WTC11 (cell line): ENCODE measurements around the gene RGMB.

Source experiments
- CREB1 ChIP-seq: sonication (generic); formaldehyde crosslinking; IDR thresholded peaks from 2 replicates; pipeline ENCODE4 v1.8.0; 2023; ENCODE audit warnings: mild to moderate bottlenecking, missing genetic modification reagents
- CTCF ChIP-seq: fragments of 200-600 bp; IDR thresholded peaks from 2 replicates; pipeline ENCODE4 v1.8.0; 2022; ENCODE audit warnings: antibody characterized with exemption
- E2F1 ChIP-seq: sonication (generic); formaldehyde crosslinking; IDR thresholded peaks from 2 replicates; pipeline ENCODE4 v1.8.0; 2022; ENCODE audit warnings: mild to moderate bottlenecking, missing genetic modification reagents
- ELF4 ChIP-seq: sonication (generic); formaldehyde crosslinking; IDR thresholded peaks from 2 replicates; pipeline ENCODE4 v1.8.1; 2022; ENCODE audit warnings: low read depth, mild to moderate bottlenecking, moderate library complexity, missing genetic modification reagents
- NR3C1 ChIP-seq: sonication (generic); formaldehyde crosslinking; conservative IDR thresholded peaks from 2 replicates; pipeline ENCODE4 v1.8.1; 2023; ENCODE audit warnings: low read depth, mild to moderate bottlenecking, missing genetic modification reagents
- SP1 ChIP-seq: sonication (generic); formaldehyde crosslinking; conservative IDR thresholded peaks from 2 replicates; pipeline ENCODE4 v1.8.1; 2022; ENCODE audit warnings: missing genetic modification reagents
- TEAD4 ChIP-seq: sonication (generic); formaldehyde crosslinking; IDR thresholded peaks from 2 replicates; pipeline ENCODE4 v1.8.0; 2022; ENCODE audit warnings: mild to moderate bottlenecking, missing genetic modification reagents
- ZNF671 ChIP-seq: fragments of 250-450 bp; sonication (Bioruptor Pico); IDR thresholded peaks from 2 replicates; pipeline ENCODE4 v1.8.0; 2021; ENCODE audit warnings: mild to moderate bottlenecking

- TF ChIP-seq E2F1 (CRISPR knock-in tag) (no peak), CTCF (no peak), ELF4 (CRISPR knock-in tag) (no peak), TEAD4 (CRISPR knock-in tag) (no peak), CREB1 (CRISPR knock-in tag) (no peak), SP1 (no peak), NR3C1 (CRISPR knock-in tag) (no peak), ZNF671 (no peak)
These were observed 8.5 kb downstream of the RGMB start for GRCh38 chr5:98781964-98782363.
